Kidney epithelial cell (primary cell): ENCODE measurements around the gene ATPAF2. TPM values are rescaled to one million over a fixed set of nuclear protein-coding genes. Genes with fewer than 3 reads are reported as not detected.
"Not testable (repeated sequence)": the region's sequence is repeated elsewhere in the genome, so short reads cannot be mapped to it uniquely, and the experiment has no call there.

Experiments
- DNase-seq: peaks from one replicate; pipeline ENCODE4 v3.0.0-alpha.2; 2010; ENCODE audit warnings: low read depth
- H3K27me3 ChIP-seq: 2 replicates; pipeline ENCODE4 v1.6.0; 2011; ENCODE audit warnings: low read length; ENCODE audit not compliant: control insufficient read depth, insufficient read depth
- H3K36me3 ChIP-seq: 2 replicates; pipeline ENCODE4 v1.5.1; 2011; ENCODE audit warnings: low read length; ENCODE audit not compliant: control insufficient read depth, insufficient read depth
- H3K4me3 ChIP-seq: 2 replicates; pipeline ENCODE4 v1.5.1; 2011; ENCODE audit warnings: low read depth, mild to moderate bottlenecking, control low read depth, low read length
- CTCF ChIP-seq: IDR thresholded peaks from 2 replicates; pipeline ENCODE4 v1.5.1; 2011; ENCODE audit warnings: mild to moderate bottlenecking, moderate library complexity, low read length, control low read depth, inconsistent platforms; ENCODE audit not compliant: insufficient read depth, poor library complexity, severe bottlenecking
- total RNA-seq: library from RNA; depleted of rRNA; stranded (reverse); fragments of >200 nt; gene quantifications from 2 replicates; pipeline ENCODE4 v1.2.3, GENCODE V29; 2015

Gene ATPAF2
- total RNA-seq, 1 donor from 2014 or later, result 32.3 TPM

DNA sequence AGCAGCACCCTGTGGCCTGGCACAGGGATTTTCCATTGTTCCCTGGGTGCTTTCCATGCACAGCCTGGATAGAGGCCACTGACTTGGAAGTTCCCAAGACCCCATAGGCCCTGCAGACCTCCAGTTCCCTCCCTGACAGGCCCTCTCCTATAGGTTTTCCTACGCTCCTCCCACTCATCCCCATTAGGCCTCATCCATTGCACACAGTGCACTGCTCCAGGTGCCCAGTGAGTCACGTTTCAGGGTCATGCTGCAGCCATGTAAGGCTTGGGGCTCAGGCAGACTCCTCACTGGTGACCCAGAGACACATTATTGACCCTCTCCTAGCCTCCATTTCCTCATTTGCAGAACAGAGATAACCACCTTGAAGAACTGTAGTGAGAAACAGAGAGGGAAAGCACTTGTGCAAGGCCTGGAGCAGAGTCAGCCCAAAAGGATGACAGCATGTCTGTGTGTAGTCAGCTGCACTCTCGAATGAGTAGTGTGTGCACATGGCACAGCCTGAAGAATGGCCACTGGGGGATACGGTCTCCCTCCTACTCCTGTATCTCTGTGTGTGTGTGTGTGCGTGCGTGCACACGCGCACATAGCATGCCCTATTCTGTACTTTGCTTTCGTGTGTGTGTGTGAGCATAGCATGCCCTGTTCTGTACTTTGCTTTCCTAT is 39.5 kb downstream of the ATPAF2 start:
- Histone ChIP-seq H3K4me3 (no peak overlapping the region), H3K36me3 (no peaks in the 10 kb centered on the region), H3K27me3 (no peaks in the 10 kb centered on the region)
- no peak for TF ChIP-seq CTCF
- DNase-seq, result no peak

DNA sequence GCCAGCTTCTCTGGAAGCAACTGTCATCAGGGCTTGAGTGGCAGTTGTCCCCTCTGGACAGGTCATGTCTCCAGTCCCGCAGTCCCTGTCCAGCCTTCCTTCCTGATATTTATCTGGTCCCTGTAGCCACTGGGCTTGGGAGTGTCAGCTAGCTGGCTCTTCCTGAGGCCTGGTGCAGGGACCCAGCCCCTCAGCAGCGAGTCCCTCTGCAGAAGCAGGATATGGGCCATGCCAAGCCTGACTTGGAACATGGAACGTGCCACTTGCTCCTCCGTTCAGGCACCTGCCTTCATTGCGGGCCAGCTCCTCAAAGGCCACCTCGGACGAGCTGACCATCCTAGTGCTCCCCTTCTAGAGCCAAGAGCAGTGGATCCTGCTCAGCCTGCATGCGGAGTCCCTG is 40.0 kb downstream of the ATPAF2 start:
- no peak for TF ChIP-seq CTCF
- Histone ChIP-seq H3K27me3 (no peaks in the 10 kb centered on the region), H3K4me3 (no peak overlapping the region), H3K36me3 (no peaks in the 10 kb centered on the region)
- no peak for DNase-seq

DNA sequence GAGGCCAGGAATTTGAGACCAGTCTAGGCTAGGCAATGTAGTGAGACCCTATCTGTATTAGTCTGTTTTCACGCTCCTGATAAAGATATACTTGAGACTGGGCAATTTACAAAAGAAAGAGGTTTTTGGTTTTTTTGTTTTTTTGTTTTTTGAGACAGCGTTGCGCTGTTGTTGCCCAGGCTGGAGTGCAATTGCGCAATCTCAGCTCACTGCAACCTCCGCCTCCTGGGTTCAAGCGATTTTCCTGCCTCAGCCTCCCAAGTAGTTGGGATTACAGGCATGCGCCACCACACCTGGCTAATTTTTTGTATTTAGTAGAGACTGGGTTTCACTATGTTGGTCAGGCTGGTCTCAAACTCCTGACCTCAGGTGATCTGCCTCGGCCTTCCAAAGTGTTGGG is 43.1 kb downstream of the ATPAF2 start:
- not testable (repeated sequence) for DNase-seq, H3K27me3 ChIP-seq, H3K36me3 ChIP-seq, H3K4me3 ChIP-seq

DNA sequence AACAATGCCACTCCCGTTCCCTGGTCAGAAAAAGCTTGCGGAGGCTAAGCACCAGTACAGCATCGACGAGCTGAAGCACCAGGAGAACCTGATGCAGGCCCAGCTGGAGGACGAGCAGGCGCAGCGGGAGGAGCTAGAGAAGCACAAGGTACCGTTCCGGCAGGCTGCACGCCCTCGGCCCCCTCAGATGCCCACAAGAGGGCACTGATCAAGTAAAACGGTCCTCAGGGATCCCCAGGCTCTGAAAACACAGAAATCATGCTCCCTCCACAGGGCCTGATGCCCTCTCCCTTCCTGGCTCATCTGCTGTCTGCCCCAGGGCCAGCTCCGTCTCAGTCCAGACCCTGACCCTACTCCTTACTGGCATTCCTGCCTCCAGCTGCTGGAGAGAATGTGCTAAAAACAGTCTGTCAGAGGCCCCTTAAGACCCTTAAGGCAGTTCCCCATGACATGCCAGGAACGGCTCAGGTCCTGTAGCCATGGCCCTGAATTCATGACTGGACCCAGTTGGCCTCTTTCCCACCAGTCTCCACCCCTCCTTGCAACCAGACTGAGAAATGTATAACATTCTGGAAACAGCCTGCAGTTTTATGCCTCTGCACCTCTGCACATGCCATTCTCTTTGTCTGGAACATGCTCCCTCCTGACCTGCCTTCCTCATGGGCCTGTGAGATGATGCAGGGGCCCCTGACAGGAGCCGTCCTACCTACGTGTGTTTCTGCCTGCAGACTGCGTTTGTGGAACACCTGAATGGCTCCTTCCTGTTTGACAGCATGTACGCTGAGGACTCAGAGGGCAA is 44.5 kb downstream of the ATPAF2 start:
- DNase-seq, result no peak

DNA sequence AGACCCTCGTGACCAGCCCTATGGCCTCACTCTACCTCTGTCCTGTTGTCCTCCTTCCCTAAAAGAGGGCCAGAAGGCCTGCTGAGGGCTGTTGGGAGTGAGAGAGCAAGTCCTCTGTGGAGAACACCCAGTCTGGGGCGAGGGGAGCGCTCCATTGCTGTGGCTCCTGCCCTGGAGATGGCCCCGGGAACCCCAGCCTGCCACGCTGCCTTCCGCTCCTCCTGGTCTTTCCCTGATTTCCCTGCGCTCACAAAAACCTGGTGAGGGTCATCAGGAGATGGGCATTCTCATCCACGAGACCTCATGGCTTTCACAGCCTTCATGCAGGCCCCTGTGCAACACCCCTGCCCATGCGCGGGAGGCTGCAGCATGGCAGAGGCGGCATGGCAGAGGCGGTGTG is 45.1 kb downstream of the ATPAF2 start:
- no peaks in the 10 kb centered on the region for H3K36me3 ChIP-seq
- TF ChIP-seq CTCF, result no peak
- no peak for DNase-seq
- H3K27me3 ChIP-seq, result no peaks in the 10 kb centered on the region
- no peak overlapping the region for H3K4me3 ChIP-seq

More for the DNA sequence above, 44.5 kb downstream of the ATPAF2 start:
- peak; percentile 53 for TF ChIP-seq CTCF
- no peaks in the 10 kb centered on the region for H3K27me3 ChIP-seq
- no peak overlapping the region for H3K4me3 ChIP-seq
- no peaks in the 10 kb centered on the region for H3K36me3 ChIP-seq

DNA sequence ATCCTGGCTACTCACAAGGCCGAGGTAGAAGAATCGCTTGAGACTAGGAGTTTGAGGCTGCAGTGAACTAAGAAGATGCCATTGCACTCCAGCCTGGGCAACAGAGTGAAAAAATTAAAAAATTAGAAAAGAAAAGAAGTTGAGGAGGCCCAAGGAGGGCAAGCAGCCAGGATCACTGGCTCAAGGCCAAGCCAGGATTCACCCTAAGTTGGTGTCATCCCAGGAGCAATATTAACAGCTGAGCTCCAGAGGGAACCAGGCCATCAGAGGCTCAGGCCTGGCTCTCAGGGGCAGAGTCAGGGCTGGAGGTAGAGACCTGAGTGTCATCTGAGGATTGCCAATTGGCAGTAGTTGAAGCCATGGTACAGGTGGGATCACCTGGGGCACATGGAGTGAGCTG is 45.6 kb downstream of the ATPAF2 start:
- Histone ChIP-seq H3K36me3 (no peaks in the 10 kb centered on the region), H3K27me3 (no peaks in the 10 kb centered on the region), H3K4me3 (no peak overlapping the region)
- TF ChIP-seq CTCF, result no peak
- DNase-seq, result no peak
